Measurements from ENCODE around the gene PROSER2. TPM values are rescaled to one million over a fixed set of nuclear protein-coding genes. Genes with fewer than 3 reads are reported as not detected.

PROSER2 gene
- total and polyA plus RNA-seq, 9 of the 15 experiments (the other 6 are each of a cell fraction or from before 2014, with no cell fraction given): 0.62 to 14.8 (median 2.9) TPM

DNA sequence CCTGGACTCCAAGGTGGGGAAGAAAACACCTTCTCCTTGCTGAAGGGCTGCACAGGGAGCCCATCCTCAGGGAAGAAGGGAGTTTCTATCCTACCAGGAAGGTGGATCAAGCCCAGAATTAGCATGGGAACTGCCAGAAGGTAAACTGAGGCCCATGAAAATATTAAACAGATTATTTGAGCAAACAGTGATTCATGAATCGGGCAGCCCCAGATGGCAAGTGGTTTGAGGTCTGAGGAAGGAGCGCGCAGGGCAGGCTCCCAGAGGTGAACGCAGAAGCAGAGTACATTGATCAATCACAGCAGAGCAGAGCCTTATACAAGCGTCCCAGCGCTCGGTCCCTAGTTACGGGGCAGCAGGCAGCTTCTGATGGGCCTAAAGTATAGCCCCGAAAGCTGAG is 35.8 kb upstream of the PROSER2 start:
- FAIRE-seq (no peak), ATAC-seq (no peak), DNase-seq (ENCODE audit: extremely low read depth in 1 of 4, low spot score in 3 of 4) (no peak)
- Histone ChIP-seq H3K36me3 (ENCODE audit: control insufficient read depth, insufficient read depth, low read length) (no peaks in the 10 kb centered on the region), H3K9ac (ENCODE audit: insufficient read depth in 1 of 2, low read depth in 2 of 2, low read length in 2 of 2) (no peak overlapping the region), H3K9me3 (replicated peaks; ENCODE audit: control insufficient read depth, insufficient read depth, low read depth, low read length) (no peaks in the 10 kb centered on the region), H2AFZ (ENCODE audit: low read depth, low read length) (no peak overlapping the region), H3K27ac (ENCODE audit: extremely low read depth, low read depth, low read length) (no peak overlapping the region), H3K4me2 (ENCODE audit: insufficient read depth, low read length) (no peak overlapping the region), H3K9me1 (ENCODE audit: control insufficient read depth, insufficient read depth, low read length) (no peaks in the 10 kb centered on the region), H3K4me1 (replicated peaks in 1 of 2; ENCODE audit: control insufficient read depth in 2 of 2, insufficient read depth in 2 of 2, low read length in 2 of 2) (peaks cover 4 to 5% of the 10 kb centered on the region in 2 experiments; a peak in 2 of 5 replicates), H3K27me3 (ENCODE audit: control insufficient read depth in 2 of 2, insufficient read depth in 2 of 2, low read length in 2 of 2) (peaks cover 51 to 62% of the 10 kb centered on the region in 2 experiments), H4K20me1 (replicated peaks; ENCODE audit: control insufficient read depth, insufficient read depth, low read length) (no peaks in the 10 kb centered on the region), H3K4me3 (no peak overlapping the region), H3K79me2 (ENCODE audit: control insufficient read depth, insufficient read depth, low read length) (no peaks in the 10 kb centered on the region)
- intact Hi-C loops (cut with micrococcal nuclease) (no loop called here), in situ Hi-C loops (cut with MboI) (loop anchor here (25.0 kb wide), 1 partner anchor 925 kb away; no protein-coding TSS in a partner anchor)
- WGBS (ENCODE audit: insufficient coverage, low coverage, missing lambda C conversion rate): 27% methylated on average over 8 of the region's 9 CpGs
- TF ChIP-seq NCOA2 (IDR thresholded peaks at IDR 0.05; ENCODE audit: partially characterized antibody in 2 of 2): no peak
- TF ChIP-seq, protein P1, sequence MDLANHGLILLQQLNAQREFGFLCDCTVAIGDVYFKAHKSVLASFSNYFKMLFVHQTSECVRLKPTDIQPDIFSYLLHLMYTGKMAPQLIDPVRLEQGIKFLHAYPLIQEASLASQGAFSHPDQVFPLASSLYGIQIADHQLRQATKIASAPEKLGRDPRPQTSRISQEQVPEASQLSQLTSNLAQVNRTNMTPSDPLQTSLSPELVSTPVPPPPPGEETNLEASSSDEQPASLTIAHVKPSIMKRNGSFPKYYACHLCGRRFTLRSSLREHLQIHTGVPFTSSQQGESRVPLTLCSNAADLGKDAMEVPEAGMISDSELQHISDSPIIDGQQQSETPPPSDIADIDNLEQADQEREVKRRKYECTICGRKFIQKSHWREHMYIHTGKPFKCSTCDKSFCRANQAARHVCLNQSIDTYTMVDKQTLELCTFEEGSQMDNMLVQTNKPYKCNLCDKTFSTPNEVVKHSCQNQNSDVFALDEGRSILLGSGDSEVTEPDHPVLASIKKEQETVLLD (IDR thresholded peaks at IDR 0.05): no peak
- no peak for TF ChIP-seq ZNF445 (CRISPR knock-in tag; IDR thresholded peaks at IDR 0.05; ENCODE audit: low read depth)
- TF ChIP-seq CCAR2 (IDR thresholded peaks at IDR 0.05; ENCODE audit: low read depth, low read length): no peak
- TF ChIP-seq FOXK2 (conservative IDR thresholded peaks at IDR 0.05 in 1 of 2, IDR thresholded peaks at IDR 0.05 in 1 of 2; ENCODE audit: low read depth in 2 of 2): no peak
- TF ChIP-seq RB1 (IDR thresholded peaks at IDR 0.05; ENCODE audit: low read depth): no peak
- no peak for TF ChIP-seq ARNT (IDR thresholded peaks at IDR 0.05)
- TF ChIP-seq ZKSCAN1 (IDR thresholded peaks at IDR 0.05; ENCODE audit: low read depth, low read length): no peak
- TF ChIP-seq ZNF695 (CRISPR knock-in tag; IDR thresholded peaks at IDR 0.05): no peak
- TF ChIP-seq HNRNPK (IDR thresholded peaks at IDR 0.05; ENCODE audit: low read depth, low read length, poor library complexity, severe bottlenecking): no peak
- no peak for TF ChIP-seq JUNB (CRISPR knock-in tag; conservative IDR thresholded peaks at IDR 0.05)
- TF ChIP-seq KLF16 (IDR thresholded peaks at IDR 0.05): no peak
- TF ChIP-seq SREBF1 (IDR thresholded peaks at IDR 0.05; ENCODE audit: borderline replicate concordance, low read depth, low read length): no peak
- TF ChIP-seq, protein P2, sequence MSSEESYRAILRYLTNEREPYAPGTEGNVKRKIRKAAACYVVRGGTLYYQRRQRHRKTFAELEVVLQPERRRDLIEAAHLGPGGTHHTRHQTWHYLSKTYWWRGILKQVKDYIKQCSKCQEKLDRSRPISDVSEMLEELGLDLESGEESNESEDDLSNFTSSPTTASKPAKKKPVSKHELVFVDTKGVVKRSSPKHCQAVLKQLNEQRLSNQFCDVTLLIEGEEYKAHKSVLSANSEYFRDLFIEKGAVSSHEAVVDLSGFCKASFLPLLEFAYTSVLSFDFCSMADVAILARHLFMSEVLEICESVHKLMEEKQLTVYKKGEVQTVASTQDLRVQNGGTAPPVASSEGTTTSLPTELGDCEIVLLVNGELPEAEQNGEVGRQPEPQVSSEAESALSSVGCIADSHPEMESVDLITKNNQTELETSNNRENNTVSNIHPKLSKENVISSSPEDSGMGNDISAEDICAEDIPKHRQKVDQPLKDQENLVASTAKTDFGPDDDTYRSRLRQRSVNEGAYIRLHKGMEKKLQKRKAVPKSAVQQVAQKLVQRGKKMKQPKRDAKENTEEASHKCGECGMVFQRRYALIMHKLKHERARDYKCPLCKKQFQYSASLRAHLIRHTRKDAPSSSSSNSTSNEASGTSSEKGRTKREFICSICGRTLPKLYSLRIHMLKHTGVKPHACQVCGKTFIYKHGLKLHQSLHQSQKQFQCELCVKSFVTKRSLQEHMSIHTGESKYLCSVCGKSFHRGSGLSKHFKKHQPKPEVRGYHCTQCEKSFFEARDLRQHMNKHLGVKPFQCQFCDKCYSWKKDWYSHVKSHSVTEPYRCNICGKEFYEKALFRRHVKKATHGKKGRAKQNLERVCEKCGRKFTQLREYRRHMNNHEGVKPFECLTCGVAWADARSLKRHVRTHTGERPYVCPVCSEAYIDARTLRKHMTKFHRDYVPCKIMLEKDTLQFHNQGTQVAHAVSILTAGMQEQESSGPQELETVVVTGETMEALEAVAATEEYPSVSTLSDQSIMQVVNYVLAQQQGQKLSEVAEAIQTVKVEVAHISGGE (CRISPR knock-in tag; IDR thresholded peaks at IDR 0.05): no peak
- TF ChIP-seq FOXA3 (CRISPR knock-in tag; conservative IDR thresholded peaks at IDR 0.05 in 1 of 2, IDR thresholded peaks at IDR 0.05 in 1 of 2): no peak
- no peak for TF ChIP-seq BCOR (IDR thresholded peaks at IDR 0.05)
- BruUV-seq (replicated peaks): no TSS peak
- ChIA-PET POLR2A (no interaction called here), CTCF (ENCODE audit: low intra/inter-chr PET ratio) (no interaction called here)
